Fibroblast of skin of scalp (primary cell): ENCODE data around the gene KBTBD12. TPM values are rescaled to one million over a fixed set of nuclear protein-coding genes. Genes with fewer than 3 reads are reported as not detected.
"Not testable (repeated sequence)": the region's sequence is repeated elsewhere in the genome, so short reads cannot be mapped to it uniquely, and the experiment has no call there.

Experiments
- DNase-seq: peaks from one replicate; pipeline ENCODE4 v3.0.0-alpha.2; 2013
- polyA plus RNA-seq, 2 experiments: library from polyadenylated mRNA; unstranded; fragments of 120-200 nt; gene quantifications; one replicate each; pipeline ENCODE4 v1.2.1, GENCODE V29; 2013; ENCODE audit not compliant: insufficient read length in 2 of 2

The KBTBD12 gene, protein sequence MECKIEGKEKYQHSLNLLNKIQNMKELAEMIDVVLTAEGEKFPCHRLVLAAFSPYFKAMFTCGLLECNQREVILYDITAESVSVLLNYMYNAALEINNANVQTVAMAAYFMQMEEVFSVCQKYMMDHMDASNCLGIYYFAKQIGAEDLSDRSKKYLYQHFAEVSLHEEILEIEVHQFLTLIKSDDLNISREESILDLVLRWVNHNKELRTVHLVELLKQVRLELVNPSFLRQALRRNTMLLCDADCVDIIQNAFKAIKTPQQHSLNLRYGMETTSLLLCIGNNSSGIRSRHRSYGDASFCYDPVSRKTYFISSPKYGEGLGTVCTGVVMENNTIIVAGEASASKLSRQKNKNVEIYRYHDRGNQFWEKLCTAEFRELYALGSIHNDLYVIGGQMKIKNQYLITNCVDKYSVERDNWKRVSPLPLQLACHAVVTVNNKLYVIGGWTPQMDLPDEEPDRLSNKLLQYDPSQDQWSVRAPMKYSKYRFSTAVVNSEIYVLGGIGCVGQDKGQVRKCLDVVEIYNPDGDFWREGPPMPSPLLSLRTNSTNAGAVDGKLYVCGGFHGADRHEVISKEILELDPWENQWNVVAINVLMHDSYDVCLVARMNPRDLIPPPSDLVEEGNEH
- polyA plus RNA-seq (2013, experiment 1 of 2; ENCODE audit: insufficient read length) = 0.18 TPM
- polyA plus RNA-seq (2013, experiment 2 of 2; ENCODE audit: insufficient read length) = 0.64 TPM

DNA sequence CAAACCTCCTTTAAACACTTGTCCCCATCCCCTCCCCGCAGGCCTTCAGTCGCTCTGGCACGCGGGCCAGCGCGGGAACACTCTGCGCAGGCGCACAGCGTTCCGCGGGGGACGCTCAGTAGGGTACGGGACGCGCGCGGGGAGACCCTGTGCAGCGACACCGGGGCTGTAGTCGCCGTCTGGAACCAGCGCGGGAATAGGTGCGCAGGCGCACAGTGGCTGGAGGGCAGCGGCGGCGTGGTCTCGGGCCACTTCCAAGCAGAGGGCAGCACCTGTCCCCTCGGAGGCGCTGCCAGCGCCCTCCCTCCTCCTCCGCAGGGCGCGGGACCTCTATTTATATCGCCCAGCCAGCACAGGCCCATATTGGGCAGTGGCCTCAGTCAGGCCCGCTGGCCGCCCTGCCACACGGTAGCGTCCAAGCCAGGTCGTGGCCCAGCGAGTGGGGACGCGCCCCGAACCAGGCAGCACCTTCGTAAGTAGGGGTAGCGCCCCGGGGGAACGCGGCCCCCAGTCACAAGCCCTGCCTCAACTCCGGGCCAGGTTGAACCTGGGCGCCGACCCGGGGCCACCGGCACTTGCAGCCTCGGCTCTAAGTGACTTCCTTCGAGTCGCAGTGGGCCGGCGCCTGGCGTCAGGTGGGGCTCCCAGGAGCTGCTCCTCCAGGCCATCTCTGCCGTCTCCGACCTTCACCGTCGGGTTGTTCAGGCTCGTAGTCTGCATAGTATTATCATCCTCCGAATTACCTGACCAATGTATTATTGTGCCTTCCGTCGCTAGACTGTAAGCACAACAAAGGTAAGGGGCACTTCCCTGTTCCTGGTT lies at the start of gene KBTBD12:
Gene KBTBD12 (plus strand): TSS at position 118 of the 822 bp plus-strand sequence. CDS start 7,830 bp downstream, outside the sequence.
- DNase-seq = no peak

DNA sequence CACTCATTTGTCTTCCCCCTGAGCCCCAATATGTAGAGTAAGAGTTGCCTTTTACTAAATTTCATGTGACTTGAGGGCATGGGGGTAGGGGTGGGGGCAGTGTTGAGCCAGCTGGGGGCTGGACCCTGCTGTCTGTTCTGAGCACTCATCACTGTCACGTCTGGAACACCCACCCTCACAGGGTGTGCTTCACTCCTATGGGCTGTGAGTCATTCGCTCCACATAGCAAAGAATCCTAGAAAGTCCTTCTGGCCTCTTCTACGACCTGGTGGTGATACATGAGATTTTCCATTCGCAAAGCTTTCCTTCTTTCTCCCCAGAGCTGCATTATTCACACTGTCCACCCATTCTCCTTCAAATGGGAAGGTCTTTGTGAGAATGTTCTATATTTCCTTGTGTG lies 49.1 kb upstream of the KBTBD12 start:
- DNase-seq = peak; percentile 61

GRCh38 chr3:127867412-127867811 lies 47.6 kb upstream of the KBTBD12 start:
- DNase-seq = no peak

DNA sequence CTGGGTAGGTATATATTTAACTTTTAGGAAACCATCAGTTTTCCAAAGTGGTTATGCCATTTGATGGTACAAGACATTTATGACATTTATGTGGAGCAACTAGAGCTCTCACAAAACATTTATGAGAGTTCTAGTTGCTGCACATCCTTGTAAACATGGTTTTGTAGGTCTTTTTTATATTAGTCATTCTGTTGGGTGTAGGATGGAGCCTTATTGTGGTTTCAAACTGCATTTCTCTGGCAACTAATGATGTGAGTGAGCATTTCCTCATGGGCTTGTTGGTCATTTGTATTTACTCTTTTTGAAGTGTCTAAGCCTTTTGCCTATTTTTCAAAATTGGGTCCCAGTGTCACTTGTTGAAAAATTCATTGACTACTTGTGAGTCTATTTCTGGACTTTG lies 47.0 kb upstream of the KBTBD12 start:
- DNase-seq = no peak

- DNase-seq = no peak
Measured at GRCh38 chr3:127870156-127870555, 44.9 kb upstream of the KBTBD12 start.

DNA sequence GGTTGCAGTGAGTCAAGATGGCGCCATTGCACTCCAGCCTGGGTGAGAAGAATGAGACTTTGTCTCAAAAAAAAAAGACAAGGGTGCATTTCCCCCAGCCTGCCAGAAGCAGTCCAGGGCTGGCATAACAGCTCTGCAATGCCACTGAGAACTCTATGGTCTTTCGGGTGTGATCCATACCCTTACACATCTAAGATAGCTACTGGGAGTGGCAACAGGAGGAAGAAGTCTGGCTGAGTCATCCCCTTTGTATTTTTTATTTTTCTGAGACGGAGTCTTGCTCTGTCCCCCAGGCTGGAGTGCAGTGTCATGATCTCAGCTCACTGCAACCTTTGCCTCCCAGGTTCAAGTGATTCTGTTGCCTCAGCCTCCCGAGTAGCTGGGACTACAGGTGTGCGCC lies 40.9 kb upstream of the KBTBD12 start:
- not testable (repeated sequence) for DNase-seq

GRCh38 chr3:127881586-127881985 lies 33.4 kb upstream of the KBTBD12 start:
- no peak for DNase-seq

- DNase-seq = no peak
Measured at GRCh38 chr3:127884041-127884440, 31.0 kb upstream of the KBTBD12 start.

DNA sequence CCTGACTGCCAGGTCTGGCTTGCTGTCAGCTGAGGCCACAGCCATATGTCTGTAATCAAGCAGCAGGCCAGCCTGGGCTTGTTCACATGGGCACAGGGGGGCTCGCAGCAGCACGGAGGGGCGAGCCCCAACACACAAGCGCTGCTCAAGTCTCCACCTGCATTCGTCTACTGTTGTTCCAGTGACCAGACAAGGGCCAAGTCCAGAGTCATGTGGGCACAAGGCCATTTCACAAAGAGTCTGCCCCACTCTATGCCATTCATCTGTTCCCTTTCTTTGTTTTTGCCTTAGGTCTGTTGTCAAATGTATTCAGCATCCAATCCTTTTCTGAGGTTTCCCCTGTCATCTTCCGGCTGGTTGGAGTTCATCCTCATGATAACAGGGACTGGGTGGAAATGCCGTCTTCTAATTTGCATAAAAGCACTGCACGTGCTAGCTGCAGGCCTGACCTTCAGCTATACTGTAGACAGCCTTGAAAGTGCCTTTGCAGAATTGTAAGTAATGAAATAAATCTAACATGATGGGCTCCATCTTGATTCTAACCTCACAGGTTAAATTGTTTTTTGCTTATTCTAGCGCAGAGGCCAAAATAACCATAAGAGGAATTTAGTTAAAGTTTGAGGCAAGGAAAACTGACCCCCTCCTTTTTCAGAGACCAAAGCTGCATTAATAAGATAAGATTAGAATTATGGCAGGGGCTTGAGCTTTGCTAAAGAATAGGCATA lies 28.6 kb upstream of the KBTBD12 start:
- DNase-seq = no peak

DNA sequence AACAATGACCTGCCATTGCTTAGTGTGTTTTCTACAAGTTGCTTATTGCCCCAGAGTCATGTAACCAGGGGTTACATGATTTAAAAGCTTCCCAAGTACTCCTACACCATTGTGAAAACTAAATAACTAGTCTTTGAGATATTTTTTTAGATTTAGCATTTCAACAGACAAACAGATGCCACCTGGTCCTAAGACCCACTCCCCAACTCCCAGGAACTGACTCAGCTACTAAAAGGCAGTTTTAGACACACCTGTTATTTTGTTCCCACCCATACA lies 28.1 kb upstream of the KBTBD12 start:
- DNase-seq = no peak

DNA sequence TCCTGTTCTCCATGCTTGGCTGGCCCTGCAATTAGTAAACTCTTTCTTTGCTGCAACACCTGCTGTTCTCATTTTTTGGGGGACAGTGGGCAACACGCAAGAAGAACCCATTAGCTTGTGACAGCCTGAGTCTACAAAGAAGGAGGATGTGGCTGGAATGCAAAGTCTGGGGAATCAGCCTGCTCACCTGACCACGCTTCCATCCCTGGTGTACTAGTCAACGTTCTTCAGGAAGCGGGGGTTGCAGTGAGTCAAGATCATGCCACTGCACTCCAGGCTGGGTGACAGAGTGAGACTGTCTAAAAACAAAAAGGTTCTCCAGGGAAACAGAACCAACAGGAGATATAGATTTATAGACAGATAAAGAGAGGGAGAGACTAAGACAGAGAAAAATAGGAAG lies 27.7 kb upstream of the KBTBD12 start:
- DNase-seq = no peak

- DNase-seq = no peak
Measured at GRCh38 chr3:127888156-127888555, 26.9 kb upstream of the KBTBD12 start.

DNA sequence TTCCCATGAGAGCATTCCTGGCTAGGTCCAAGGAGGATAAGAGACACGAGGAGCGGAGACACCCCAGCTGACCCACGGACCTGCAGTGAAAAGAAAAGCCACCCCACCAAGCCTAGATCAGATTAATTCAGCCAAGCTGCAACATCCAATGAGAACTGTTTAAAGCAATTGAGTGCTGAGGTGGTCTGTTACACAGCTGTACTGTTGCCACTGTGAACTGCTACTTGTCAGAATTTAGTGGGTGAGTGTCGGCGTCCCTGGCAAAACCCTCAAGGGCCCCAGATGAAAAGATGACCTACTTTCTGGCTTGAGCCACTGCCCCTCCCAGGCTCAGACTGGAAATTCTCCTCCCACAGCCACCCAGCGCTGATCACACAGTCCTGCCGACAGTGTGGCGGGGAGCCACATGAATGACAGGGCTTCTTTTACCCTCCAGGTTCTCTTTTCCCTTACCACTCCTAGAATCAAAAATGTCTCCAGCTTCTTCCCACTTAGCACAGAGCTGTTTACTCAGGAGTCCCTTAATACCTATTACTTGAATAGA lies 26.4 kb upstream of the KBTBD12 start:
- DNase-seq = no peak

GRCh38 chr3:127889461-127889863 lies 25.6 kb upstream of the KBTBD12 start:
- DNase-seq = no peak

DNA sequence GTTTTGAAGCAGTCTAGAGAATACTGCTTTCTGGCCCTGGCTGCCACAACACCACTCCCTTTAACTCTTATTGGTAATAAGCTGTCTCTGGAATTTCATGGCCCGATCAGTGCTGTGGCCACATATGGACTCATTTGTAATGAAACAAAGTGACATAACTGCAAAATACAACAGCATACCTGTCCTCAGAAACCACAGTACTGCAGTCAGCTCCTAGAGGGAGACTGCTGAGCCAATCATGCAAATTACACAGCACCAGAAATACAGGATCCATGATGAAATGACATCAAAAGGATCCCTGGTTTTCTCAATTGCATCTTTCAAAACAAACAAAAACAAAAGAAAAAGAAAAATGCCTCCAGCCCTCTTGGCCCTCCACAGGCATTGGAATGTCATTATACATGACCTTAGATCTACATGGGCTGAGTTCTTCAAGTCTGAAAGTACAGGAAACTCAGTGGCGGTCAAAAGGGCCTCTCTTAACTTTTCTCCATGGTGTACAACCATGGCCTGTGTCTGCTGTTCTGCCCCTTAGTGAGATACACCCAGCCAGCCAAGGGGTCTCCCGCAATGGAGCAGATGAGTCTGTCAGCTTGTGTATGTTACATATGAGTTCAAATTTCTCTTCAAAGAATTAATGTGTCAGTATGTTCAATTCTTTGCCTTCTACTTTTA lies 24.9 kb upstream of the KBTBD12 start:
- no peak for DNase-seq

- not testable (repeated sequence) for DNase-seq
Measured at GRCh38 chr3:127890651-127891290, 24.3 kb upstream of the KBTBD12 start.

DNA sequence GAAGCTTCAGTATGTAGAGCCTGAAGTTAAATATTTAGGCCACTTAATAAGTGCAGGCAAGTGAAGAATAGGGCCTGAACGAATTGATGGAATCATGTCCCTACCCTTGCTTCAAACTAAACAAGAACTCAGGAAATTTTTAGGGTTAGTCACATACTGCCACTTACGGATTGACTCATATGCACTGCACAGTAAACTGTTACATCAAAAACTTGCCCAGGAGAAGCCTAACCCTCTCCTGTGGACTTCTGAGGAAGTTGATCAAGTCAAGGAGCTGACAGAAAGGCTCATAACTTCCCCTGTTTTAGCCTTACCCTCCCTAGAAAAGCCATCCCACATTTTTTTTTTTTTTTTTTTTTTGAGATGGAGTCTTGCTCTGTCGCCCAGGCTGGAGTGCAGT lies 20.6 kb upstream of the KBTBD12 start:
- DNase-seq = no peak

DNA sequence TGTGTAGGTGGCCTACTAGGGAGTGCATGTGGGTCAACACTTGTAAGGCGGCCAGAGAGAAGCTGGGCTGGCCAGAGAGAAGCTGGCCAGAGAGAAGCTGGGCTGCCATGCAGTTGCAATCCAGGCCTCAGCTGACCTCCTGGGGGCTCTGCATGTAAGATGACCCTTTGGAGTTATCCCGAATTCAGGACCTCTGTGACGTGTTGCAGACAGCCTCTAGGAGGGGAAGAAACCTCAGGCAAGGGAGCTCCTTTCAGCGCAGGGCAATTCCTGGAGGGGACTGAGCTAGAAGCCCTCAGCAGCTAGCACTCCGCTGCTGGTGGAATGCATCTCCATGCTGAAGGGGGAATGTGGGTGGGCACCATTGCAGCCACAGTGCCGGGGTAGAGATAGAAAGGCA lies 15.8 kb upstream of the KBTBD12 start:
- no peak for DNase-seq

- DNase-seq = no peak
Measured at GRCh38 chr3:127899766-127900165, 15.3 kb upstream of the KBTBD12 start.

DNA sequence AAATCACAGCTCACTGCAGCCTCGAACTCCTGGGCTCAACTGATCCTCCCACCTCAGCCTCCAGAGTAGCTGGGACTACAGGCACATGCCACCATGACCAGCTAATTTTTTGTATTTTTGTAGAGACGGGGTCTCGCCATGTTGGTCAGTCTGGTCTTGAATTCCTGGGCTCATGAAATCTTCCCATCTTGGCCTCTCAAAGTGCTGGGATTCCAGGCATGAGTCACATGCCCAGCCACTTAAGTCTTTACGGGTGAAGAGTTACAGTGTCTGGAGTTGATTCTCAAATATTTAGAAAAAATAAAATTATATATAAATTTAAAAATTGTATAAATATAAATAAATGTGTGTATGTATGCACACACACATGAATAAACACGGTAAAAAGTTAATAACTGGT lies 14.5 kb upstream of the KBTBD12 start:
- no peak for DNase-seq

- no peak for DNase-seq
Measured at GRCh38 chr3:127902486-127902885, 12.5 kb upstream of the KBTBD12 start.
